Vagina (tissue), 2 donors: ENCODE measurements around the gene KCTD14.

Experiments
- POLR2A ChIP-seq, 2 donors: fragments of 450-650 bp; IDR thresholded peaks; one replicate each; pipeline ENCODE4 v1.6.1; 2017; ENCODE audit warnings: antibody characterized with exemption in 2 of 2, mild to moderate bottlenecking in 2 of 2, moderate library complexity in 2 of 2
- POLR2AphosphoS5 ChIP-seq, 2 donors: sonication (generic); formaldehyde crosslinking; IDR thresholded peaks; one replicate each; pipeline ENCODE4 v1.9.0; 2017; ENCODE audit warnings: antibody characterized with exemption in 2 of 2, mild to moderate bottlenecking in 2 of 2, low read depth in 1 of 2; ENCODE audit not compliant: insufficient read depth in 1 of 2
- TF ChIP-seq, protein P1 (sequence below), 3 experiments: fragments of 450-650 bp in 2 of 3; fragments of 200-600 bp in 1 of 3; sonication (generic) in 1 of 3; IDR thresholded peaks; one replicate each; pipeline ENCODE4 v1.5.1; 2017 to 2019; ENCODE audit warnings: antibody characterized with exemption in 3 of 3, mild to moderate bottlenecking in 2 of 3, moderate library complexity in 2 of 3

DNA sequence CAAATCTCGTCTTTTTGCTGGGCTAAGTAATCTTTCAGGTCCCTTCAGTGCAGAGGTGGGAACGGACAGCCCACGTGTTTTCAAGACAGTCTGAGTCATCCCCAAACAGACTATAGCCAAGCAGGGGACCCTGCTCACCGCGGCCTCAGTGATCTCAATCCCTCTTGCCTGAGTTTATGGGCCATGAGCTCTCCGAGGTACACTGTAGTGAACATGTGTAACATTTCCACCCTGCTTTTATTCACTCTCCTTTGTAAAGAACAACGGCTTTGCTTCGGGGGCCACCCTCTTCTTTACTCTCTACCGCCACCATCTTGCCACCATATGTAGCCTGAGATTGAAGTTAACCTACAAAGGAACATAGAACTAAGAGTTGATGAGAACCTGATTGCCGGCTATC is 11.5 kb upstream of the KCTD14 start:
- no peak for TF ChIP-seq POLR2A (IDR thresholded peaks at IDR 0.05)
- TF ChIP-seq, protein P1, sequence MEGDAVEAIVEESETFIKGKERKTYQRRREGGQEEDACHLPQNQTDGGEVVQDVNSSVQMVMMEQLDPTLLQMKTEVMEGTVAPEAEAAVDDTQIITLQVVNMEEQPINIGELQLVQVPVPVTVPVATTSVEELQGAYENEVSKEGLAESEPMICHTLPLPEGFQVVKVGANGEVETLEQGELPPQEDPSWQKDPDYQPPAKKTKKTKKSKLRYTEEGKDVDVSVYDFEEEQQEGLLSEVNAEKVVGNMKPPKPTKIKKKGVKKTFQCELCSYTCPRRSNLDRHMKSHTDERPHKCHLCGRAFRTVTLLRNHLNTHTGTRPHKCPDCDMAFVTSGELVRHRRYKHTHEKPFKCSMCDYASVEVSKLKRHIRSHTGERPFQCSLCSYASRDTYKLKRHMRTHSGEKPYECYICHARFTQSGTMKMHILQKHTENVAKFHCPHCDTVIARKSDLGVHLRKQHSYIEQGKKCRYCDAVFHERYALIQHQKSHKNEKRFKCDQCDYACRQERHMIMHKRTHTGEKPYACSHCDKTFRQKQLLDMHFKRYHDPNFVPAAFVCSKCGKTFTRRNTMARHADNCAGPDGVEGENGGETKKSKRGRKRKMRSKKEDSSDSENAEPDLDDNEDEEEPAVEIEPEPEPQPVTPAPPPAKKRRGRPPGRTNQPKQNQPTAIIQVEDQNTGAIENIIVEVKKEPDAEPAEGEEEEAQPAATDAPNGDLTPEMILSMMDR (IDR thresholded peaks at IDR 0.05): no peak
- TF ChIP-seq POLR2AphosphoS5 (IDR thresholded peaks at IDR 0.05; ENCODE audit: insufficient read depth in 1 of 2, low read depth in 1 of 2): no peak
